ENCODE measurements around the gene AGAP1. TPM values are rescaled to one million over a fixed set of nuclear protein-coding genes. Genes with fewer than 3 reads are reported as not detected.

The AGAP1 gene
- total RNA-seq, 1 donor from 2014 or later: 18.3 TPM

GRCh38 chr2:235983016-235983415, 489.2 kb downstream of the AGAP1 start:
- H3K27ac ChIP-seq (ENCODE audit: low read depth, low read length): no peak overlapping the region

GRCh38 chr2:235984552-235984951, 490.7 kb downstream of the AGAP1 start:
- Histone ChIP-seq H3K36me3 (ENCODE audit: control insufficient read depth in 3 of 3, insufficient read depth in 3 of 3, low read length in 3 of 3) (no peaks in the 10 kb centered on the region), H3K4me1 (ENCODE audit: control insufficient read depth in 3 of 3, insufficient read depth in 3 of 3, low read length in 3 of 3) (no peaks in the 10 kb centered on the region), H3K27ac (ENCODE audit: low read depth, low read length) (no peak overlapping the region), H3K27me3 (ENCODE audit: control insufficient read depth in 3 of 3, insufficient read depth in 3 of 3, low read length in 3 of 3) (no peaks in the 10 kb centered on the region), H3K9ac (ENCODE audit: low read depth in 1 of 3, low read length in 3 of 3) (no peak overlapping the region), H3K9me3 (ENCODE audit: control insufficient read depth in 3 of 3, low read length in 3 of 3) (no peaks in the 10 kb centered on the region), H3K4me3 (ENCODE audit: low read length in 3 of 3) (no peak overlapping the region)

More at GRCh38 chr2:235983016-235983415, 489.2 kb downstream of the AGAP1 start:
- no peaks in the 10 kb centered on the region for H3K4me1 ChIP-seq (ENCODE audit: control insufficient read depth in 3 of 3, insufficient read depth in 3 of 3, low read length in 3 of 3)
- H3K36me3 ChIP-seq (ENCODE audit: control insufficient read depth in 3 of 3, insufficient read depth in 3 of 3, low read length in 3 of 3): no peaks in the 10 kb centered on the region
- no peak overlapping the region for H3K9ac ChIP-seq (ENCODE audit: low read depth in 1 of 3, low read length in 3 of 3)
- H3K4me3 ChIP-seq (ENCODE audit: low read length in 3 of 3): no peak overlapping the region
- no peaks in the 10 kb centered on the region for H3K9me3 ChIP-seq (ENCODE audit: control insufficient read depth in 3 of 3, low read length in 3 of 3)
- H3K27me3 ChIP-seq (ENCODE audit: control insufficient read depth in 3 of 3, insufficient read depth in 3 of 3, low read length in 3 of 3): no peaks in the 10 kb centered on the region

GRCh38 chr2:235986361-235986760, 492.5 kb downstream of the AGAP1 start:
- Histone ChIP-seq H3K9me3 (ENCODE audit: control insufficient read depth in 3 of 3, low read length in 3 of 3) (no peaks in the 10 kb centered on the region), H3K36me3 (ENCODE audit: control insufficient read depth in 3 of 3, insufficient read depth in 3 of 3, low read length in 3 of 3) (no peaks in the 10 kb centered on the region), H3K27ac (ENCODE audit: low read depth, low read length) (no peak overlapping the region), H3K4me3 (ENCODE audit: low read length in 3 of 3) (no peak overlapping the region), H3K9ac (ENCODE audit: low read depth in 1 of 3, low read length in 3 of 3) (no peak overlapping the region), H3K27me3 (ENCODE audit: control insufficient read depth in 3 of 3, insufficient read depth in 3 of 3, low read length in 3 of 3) (no peaks in the 10 kb centered on the region), H3K4me1 (ENCODE audit: control insufficient read depth in 3 of 3, insufficient read depth in 3 of 3, low read length in 3 of 3) (no peaks in the 10 kb centered on the region)

DNA sequence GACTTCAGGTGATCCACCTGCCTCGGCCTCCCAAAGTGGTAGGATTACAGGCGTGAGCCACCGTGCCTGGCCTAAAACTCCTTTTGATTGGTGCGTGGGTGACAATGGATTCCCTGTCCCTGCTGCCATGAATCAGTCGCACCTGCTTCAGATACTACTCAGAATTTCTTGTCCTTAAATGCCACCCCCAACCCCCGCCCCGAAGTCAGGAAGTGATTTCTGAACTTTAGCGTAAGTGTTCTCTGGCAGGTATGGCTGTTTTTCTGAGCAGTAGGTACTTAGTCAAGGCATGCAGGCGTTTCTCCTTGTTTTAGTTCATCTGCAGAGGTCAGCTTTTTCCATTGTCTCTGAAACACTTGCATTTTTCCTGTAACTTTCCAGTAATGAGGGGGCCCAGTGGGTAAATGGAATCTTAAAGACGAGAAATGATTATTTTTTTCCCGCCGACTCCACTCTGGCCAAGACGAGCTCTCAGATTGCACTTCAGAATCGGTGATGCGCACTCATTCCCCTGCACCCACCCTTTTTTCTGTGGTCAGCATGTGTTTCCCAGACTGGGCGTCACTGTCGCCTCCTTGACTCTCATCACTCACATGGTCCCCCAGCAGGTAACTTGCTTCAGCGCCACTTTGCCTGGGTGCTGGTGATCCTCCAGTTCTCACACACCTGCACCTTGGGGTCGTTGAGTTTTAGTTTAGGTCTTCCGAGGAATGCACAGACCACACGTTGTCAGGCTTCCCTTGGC, 494.6 kb downstream of the AGAP1 start:
- Histone ChIP-seq H3K27ac (ENCODE audit: low read depth, low read length) (no peak overlapping the region), H3K27me3 (ENCODE audit: control insufficient read depth in 3 of 3, insufficient read depth in 3 of 3, low read length in 3 of 3) (no peaks in the 10 kb centered on the region), H3K9me3 (ENCODE audit: control insufficient read depth in 3 of 3, low read length in 3 of 3) (no peaks in the 10 kb centered on the region), H3K4me3 (ENCODE audit: low read length in 3 of 3) (no peak overlapping the region), H3K36me3 (ENCODE audit: control insufficient read depth in 3 of 3, insufficient read depth in 3 of 3, low read length in 3 of 3) (no peaks in the 10 kb centered on the region), H3K4me1 (ENCODE audit: control insufficient read depth in 3 of 3, insufficient read depth in 3 of 3, low read length in 3 of 3) (no peaks in the 10 kb centered on the region), H3K9ac (ENCODE audit: low read depth in 1 of 3, low read length in 3 of 3) (no peak overlapping the region)

DNA sequence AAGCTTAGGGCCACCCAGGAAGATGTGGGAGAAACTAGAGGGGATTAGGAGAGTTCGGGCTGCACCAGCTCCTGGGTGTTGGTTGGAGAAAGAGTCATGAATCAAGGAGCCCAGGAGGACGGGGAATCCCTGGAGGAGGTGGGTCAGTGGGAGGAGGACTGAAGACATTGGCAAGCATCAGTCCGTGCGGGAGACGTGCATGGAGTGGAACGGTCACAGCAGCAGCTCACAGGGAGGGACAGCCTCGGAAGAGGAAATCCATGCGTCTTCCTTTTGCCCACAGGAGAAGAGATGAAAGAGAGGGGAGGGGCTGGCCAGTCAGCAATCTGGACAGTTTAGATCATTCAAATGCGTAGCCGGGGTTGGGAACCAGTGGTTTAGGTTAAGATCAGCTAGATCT, 495.7 kb downstream of the AGAP1 start:
- H3K27ac ChIP-seq (ENCODE audit: low read depth, low read length): no peak overlapping the region
- H3K4me3 ChIP-seq (ENCODE audit: low read length in 3 of 3): no peak overlapping the region
- H3K9ac ChIP-seq (ENCODE audit: low read depth in 1 of 3, low read length in 3 of 3): no peak overlapping the region
- H3K4me1 ChIP-seq (ENCODE audit: control insufficient read depth in 3 of 3, insufficient read depth in 3 of 3, low read length in 3 of 3): no peaks in the 10 kb centered on the region
- no peaks in the 10 kb centered on the region for H3K9me3 ChIP-seq (ENCODE audit: control insufficient read depth in 3 of 3, low read length in 3 of 3)
- no peaks in the 10 kb centered on the region for H3K27me3 ChIP-seq (ENCODE audit: control insufficient read depth in 3 of 3, insufficient read depth in 3 of 3, low read length in 3 of 3)
- no peaks in the 10 kb centered on the region for H3K36me3 ChIP-seq (ENCODE audit: control insufficient read depth in 3 of 3, insufficient read depth in 3 of 3, low read length in 3 of 3)

- Histone ChIP-seq H3K27me3 (ENCODE audit: control insufficient read depth in 3 of 3, insufficient read depth in 3 of 3, low read length in 3 of 3) (no peaks in the 10 kb centered on the region), H3K36me3 (ENCODE audit: control insufficient read depth in 3 of 3, insufficient read depth in 3 of 3, low read length in 3 of 3) (no peaks in the 10 kb centered on the region), H3K9ac (ENCODE audit: low read depth in 1 of 3, low read length in 3 of 3) (no peak overlapping the region), H3K4me1 (ENCODE audit: control insufficient read depth in 3 of 3, insufficient read depth in 3 of 3, low read length in 3 of 3) (no peaks in the 10 kb centered on the region), H3K4me3 (ENCODE audit: low read length in 3 of 3) (no peak overlapping the region), H3K9me3 (ENCODE audit: control insufficient read depth in 3 of 3, low read length in 3 of 3) (no peaks in the 10 kb centered on the region), H3K27ac (ENCODE audit: low read depth, low read length) (no peak overlapping the region)
Measured at GRCh38 chr2:235990344-235990743, 496.5 kb downstream of the AGAP1 start.

GRCh38 chr2:235992024-235992423, 498.2 kb downstream of the AGAP1 start:
- Histone ChIP-seq H3K27me3 (ENCODE audit: control insufficient read depth in 3 of 3, insufficient read depth in 3 of 3, low read length in 3 of 3) (no peaks in the 10 kb centered on the region), H3K36me3 (ENCODE audit: control insufficient read depth in 3 of 3, insufficient read depth in 3 of 3, low read length in 3 of 3) (peaks cover 0 to 2% (median 0%) of the 10 kb centered on the region in 3 donors), H3K9ac (ENCODE audit: low read depth in 1 of 3, low read length in 3 of 3) (no peak overlapping the region), H3K4me1 (ENCODE audit: control insufficient read depth in 3 of 3, insufficient read depth in 3 of 3, low read length in 3 of 3) (no peaks in the 10 kb centered on the region), H3K4me3 (ENCODE audit: low read length in 3 of 3) (no peak overlapping the region), H3K27ac (ENCODE audit: low read depth, low read length) (no peak overlapping the region), H3K9me3 (ENCODE audit: control insufficient read depth in 3 of 3, low read length in 3 of 3) (no peaks in the 10 kb centered on the region)

DNA sequence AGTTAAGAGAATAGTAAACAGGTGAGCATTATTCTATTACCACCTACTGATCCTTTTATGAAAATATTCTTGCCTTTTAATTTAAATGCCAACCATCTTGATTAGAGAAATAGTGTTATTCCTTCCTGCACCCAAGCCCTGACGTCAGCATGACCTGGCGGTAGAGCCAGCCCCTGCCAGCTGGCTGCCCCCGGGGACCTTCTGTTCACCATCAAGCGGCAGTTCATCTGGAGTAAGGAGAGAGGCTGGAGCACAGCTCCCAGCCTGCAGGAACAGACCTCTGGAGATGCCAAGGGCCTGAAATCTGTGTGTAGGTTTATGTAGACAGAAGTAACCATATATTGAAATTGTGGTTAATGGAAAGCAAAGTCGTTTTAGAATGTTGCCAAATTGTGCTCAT, 502.6 kb downstream of the AGAP1 start:
- no peak overlapping the region for H3K9ac ChIP-seq (ENCODE audit: low read depth in 1 of 3, low read length in 3 of 3)
- H3K4me1 ChIP-seq (ENCODE audit: control insufficient read depth in 3 of 3, insufficient read depth in 3 of 3, low read length in 3 of 3): peaks cover 0 to 2% (median 0%) of the 10 kb centered on the region in 3 donors
- no peak overlapping the region for H3K27ac ChIP-seq (ENCODE audit: low read depth, low read length)
- no peaks in the 10 kb centered on the region for H3K27me3 ChIP-seq (ENCODE audit: control insufficient read depth in 3 of 3, insufficient read depth in 3 of 3, low read length in 3 of 3)
- H3K9me3 ChIP-seq (ENCODE audit: control insufficient read depth in 3 of 3, low read length in 3 of 3): no peaks in the 10 kb centered on the region
- H3K4me3 ChIP-seq (ENCODE audit: low read length in 3 of 3): no peak overlapping the region
- H3K36me3 ChIP-seq (ENCODE audit: control insufficient read depth in 3 of 3, insufficient read depth in 3 of 3, low read length in 3 of 3): peaks cover 0 to 2% (median 0%) of the 10 kb centered on the region in 3 donors

- H3K9ac ChIP-seq (ENCODE audit: low read depth in 1 of 3, low read length in 3 of 3): no peak overlapping the region
- peaks cover 0 to 2% (median 0%) of the 10 kb centered on the region in 3 donors for H3K4me1 ChIP-seq (ENCODE audit: control insufficient read depth in 3 of 3, insufficient read depth in 3 of 3, low read length in 3 of 3)
- H3K36me3 ChIP-seq (ENCODE audit: control insufficient read depth in 3 of 3, insufficient read depth in 3 of 3, low read length in 3 of 3): peaks cover 0 to 2% (median 2%) of the 10 kb centered on the region in 3 donors
- no peaks in the 10 kb centered on the region for H3K27me3 ChIP-seq (ENCODE audit: control insufficient read depth in 3 of 3, insufficient read depth in 3 of 3, low read length in 3 of 3)
- no peak overlapping the region for H3K27ac ChIP-seq (ENCODE audit: low read depth, low read length)
- H3K4me3 ChIP-seq (ENCODE audit: low read length in 3 of 3): no peak overlapping the region
- H3K9me3 ChIP-seq (ENCODE audit: control insufficient read depth in 3 of 3, low read length in 3 of 3): no peaks in the 10 kb centered on the region
Measured at GRCh38 chr2:235999011-235999410, 505.2 kb downstream of the AGAP1 start.

DNA sequence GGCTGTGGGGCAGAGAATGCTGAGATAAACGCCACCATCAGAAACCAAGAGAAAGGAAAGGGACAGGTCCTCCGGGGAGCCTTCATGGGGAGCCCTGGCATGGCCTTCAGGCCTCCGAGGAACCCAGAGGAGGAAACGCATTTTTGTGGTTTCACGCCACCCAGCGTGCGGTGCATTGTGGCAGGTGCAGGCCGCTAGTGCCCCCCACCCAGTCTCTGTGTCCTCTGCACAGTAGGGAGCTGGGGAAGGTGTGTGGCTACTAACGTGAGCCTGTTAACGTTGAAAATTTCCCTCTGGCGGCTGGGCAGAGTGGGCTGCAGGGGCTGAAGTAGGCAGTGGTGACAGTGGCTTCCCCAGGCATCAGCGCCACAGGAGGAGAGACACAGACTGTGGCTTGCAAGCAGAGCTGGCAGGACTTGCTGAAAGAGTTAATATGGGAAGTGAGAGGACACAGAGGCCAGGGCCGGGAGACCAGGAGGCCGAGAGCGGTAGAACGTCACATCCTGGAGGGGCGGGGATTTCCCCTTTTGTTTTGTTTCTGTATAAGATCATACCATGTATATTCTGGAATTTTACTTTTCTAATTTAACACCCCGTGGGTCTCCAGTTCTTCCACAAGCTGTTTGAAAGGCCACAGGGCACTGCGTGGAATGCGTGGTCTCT, 507.5 kb downstream of the AGAP1 start:
- peaks cover 0 to 2% (median 0%) of the 10 kb centered on the region in 3 donors for H3K36me3 ChIP-seq (ENCODE audit: control insufficient read depth in 3 of 3, insufficient read depth in 3 of 3, low read length in 3 of 3)
- H3K9me3 ChIP-seq (ENCODE audit: control insufficient read depth in 3 of 3, low read length in 3 of 3): no peaks in the 10 kb centered on the region
- H3K4me1 ChIP-seq (ENCODE audit: control insufficient read depth in 3 of 3, insufficient read depth in 3 of 3, low read length in 3 of 3): peaks cover 0 to 2% (median 0%) of the 10 kb centered on the region in 3 donors
- no peak overlapping the region for H3K4me3 ChIP-seq (ENCODE audit: low read length in 3 of 3)
- no peak overlapping the region for H3K27ac ChIP-seq (ENCODE audit: low read depth, low read length)
- H3K9ac ChIP-seq (ENCODE audit: low read depth in 1 of 3, low read length in 3 of 3): no peak overlapping the region
- no peaks in the 10 kb centered on the region for H3K27me3 ChIP-seq (ENCODE audit: control insufficient read depth in 3 of 3, insufficient read depth in 3 of 3, low read length in 3 of 3)

All from skeletal muscle tissue (tissue), 4 donors.